ENCODE measurements around the gene TRAT1. TPM values are rescaled to one million over a fixed set of nuclear protein-coding genes. Genes with fewer than 3 reads are reported as not detected.

TRAT1 gene
- total RNA-seq, 1 donor from 2014 or later, result not detected

DNA sequence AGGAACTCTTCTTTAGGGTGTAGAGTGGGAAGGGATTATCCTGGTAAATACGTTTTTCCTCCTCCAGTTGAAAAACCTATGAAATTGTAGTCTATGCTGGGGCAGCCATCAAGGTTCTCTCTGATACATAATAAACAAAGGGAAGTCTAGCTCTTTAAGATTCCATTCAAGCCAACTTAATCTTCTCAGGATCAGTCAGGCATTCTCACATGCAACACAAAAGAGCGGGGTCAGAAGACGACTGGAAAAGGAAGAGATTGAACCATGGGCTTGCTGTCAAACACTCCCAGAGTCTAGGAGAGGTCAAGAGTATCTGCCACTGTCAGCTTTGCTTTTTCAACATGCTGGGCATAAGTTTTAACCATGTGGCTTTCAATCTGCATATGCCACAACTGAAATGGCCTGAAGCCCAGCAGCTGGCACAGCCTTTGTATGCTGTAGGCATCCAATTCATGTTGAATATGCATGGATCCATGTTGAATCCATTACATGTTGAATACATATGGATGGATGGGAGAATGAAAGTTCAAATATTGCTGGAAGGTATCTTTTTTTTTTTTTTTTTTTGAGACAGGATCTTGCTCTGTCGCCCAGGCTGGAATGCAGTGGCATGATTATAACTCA, 8.5 kb downstream of the TRAT1 start:
- H3K4me3 ChIP-seq (ENCODE audit: low read depth, low read length), result no peak overlapping the region
- DNase-seq (ENCODE audit: low read depth), result no peak
- TF ChIP-seq, protein P1, sequence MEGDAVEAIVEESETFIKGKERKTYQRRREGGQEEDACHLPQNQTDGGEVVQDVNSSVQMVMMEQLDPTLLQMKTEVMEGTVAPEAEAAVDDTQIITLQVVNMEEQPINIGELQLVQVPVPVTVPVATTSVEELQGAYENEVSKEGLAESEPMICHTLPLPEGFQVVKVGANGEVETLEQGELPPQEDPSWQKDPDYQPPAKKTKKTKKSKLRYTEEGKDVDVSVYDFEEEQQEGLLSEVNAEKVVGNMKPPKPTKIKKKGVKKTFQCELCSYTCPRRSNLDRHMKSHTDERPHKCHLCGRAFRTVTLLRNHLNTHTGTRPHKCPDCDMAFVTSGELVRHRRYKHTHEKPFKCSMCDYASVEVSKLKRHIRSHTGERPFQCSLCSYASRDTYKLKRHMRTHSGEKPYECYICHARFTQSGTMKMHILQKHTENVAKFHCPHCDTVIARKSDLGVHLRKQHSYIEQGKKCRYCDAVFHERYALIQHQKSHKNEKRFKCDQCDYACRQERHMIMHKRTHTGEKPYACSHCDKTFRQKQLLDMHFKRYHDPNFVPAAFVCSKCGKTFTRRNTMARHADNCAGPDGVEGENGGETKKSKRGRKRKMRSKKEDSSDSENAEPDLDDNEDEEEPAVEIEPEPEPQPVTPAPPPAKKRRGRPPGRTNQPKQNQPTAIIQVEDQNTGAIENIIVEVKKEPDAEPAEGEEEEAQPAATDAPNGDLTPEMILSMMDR (conservative IDR thresholded peaks at IDR 0.05; ENCODE audit: low read depth, low read length), result no peak

GRCh38 chr3:108833611-108834010, 11.0 kb downstream of the TRAT1 start:
- H3K4me3 ChIP-seq (ENCODE audit: low read depth, low read length), result no peak overlapping the region
- TF ChIP-seq, protein P1 (conservative IDR thresholded peaks at IDR 0.05; ENCODE audit: low read depth, low read length), result no peak
- no peak for DNase-seq (ENCODE audit: low read depth)

- TF ChIP-seq, protein P1 (conservative IDR thresholded peaks at IDR 0.05; ENCODE audit: low read depth, low read length), result no peak
- H3K4me3 ChIP-seq (ENCODE audit: low read depth, low read length), result no peak overlapping the region
- DNase-seq (ENCODE audit: low read depth), result no peak
Measured at GRCh38 chr3:108834551-108834950, 12.0 kb downstream of the TRAT1 start.

GRCh38 chr3:108835101-108835500, 12.5 kb downstream of the TRAT1 start:
- no peak overlapping the region for H3K4me3 ChIP-seq (ENCODE audit: low read depth, low read length)
- TF ChIP-seq, protein P1 (conservative IDR thresholded peaks at IDR 0.05; ENCODE audit: low read depth, low read length), result no peak
- DNase-seq (ENCODE audit: low read depth), result no peak

DNA sequence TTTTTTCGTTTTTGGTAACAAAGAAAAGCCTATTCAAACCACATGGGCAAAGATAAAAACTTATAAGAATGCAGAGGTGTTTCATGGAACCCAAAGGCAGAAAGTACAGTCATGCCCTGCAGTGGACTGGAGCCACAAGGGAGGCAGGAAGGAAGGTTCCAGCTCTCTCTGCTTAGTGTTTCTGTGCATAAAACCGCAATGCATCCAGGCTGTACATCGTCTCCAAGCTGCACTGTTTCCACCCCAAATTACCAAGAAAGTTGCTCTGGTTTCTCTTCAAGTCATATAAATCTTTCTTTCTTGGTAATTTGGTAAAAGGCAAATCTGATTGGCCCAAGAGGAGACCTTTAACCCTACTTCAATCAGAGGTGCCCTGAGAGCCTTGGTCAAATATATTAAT, 15.8 kb downstream of the TRAT1 start:
- no peak for DNase-seq (ENCODE audit: low read depth)
- TF ChIP-seq, protein P1 (conservative IDR thresholded peaks at IDR 0.05; ENCODE audit: low read depth, low read length), result no peak
- H3K4me3 ChIP-seq (ENCODE audit: low read depth, low read length), result no peak overlapping the region

DNA sequence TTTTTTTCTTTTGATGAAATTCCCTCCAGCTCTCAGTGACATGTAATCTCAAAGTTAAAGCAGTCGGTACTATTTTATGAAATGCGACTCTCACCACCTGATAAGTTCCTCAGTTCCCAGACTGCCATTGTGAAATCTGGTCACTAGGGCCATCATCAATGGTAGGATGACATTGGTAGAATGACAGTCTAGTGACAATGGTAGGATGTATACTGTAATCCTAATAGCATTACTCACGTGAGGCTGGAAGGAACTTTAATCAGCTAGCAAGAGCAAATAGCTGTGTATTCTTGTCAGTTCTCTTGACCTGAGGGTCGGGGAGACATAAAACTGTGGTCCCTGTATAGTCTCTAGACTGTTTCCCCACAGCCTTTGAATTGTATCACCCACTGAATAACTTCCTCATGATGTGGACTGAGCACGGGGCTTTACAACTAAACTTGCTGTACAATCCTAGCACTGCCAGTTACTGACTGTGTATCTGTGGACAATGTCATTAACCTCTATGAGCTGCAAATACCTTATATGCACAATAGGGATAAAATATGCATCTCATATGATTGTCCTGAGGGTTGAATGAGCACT, 23.2 kb downstream of the TRAT1 start:
- no peak overlapping the region for H3K4me3 ChIP-seq (ENCODE audit: low read depth, low read length)
- no peak for DNase-seq (ENCODE audit: low read depth)
- TF ChIP-seq, protein P1 (conservative IDR thresholded peaks at IDR 0.05; ENCODE audit: low read depth, low read length), result no peak

GRCh38 chr3:108847187-108847586, 24.6 kb downstream of the TRAT1 start:
- H3K4me3 ChIP-seq (ENCODE audit: low read depth, low read length), result no peak overlapping the region
- DNase-seq (ENCODE audit: low read depth), result no peak
- TF ChIP-seq, protein P1 (conservative IDR thresholded peaks at IDR 0.05; ENCODE audit: low read depth, low read length), result no peak
